Left lung (tissue), 10 donors: ENCODE measurements around the gene ATP6V1F. TPM values are rescaled to one million over a fixed set of nuclear protein-coding genes. Genes with fewer than 3 reads are reported as not detected.

Experiments
- ATAC-seq: fragments of 200-7000 bp; cut with Tn5 transposase; one replicate; pipeline ENCODE4 v1.9.1; 2020; ENCODE audit warnings: moderate library complexity
- DNase-seq, 4 donors: peaks; one replicate each; pipeline ENCODE4 v3.0.0-alpha.2; 2013 to 2020
- H3K27ac ChIP-seq, 2 donors: fragments of 200-600 bp; sonication (generic) in 1 of 2; one replicate each; pipeline versions ENCODE4 v1.5.0 to v1.8.0; 2020 to 2021
- H3K27me3 ChIP-seq, 2 donors: fragments of 200-600 bp; sonication (generic) in 1 of 2; one replicate each; pipeline versions ENCODE4 v1.5.0 to v1.8.0; 2020 to 2021
- H3K36me3 ChIP-seq, 2 donors: fragments of 200-600 bp; sonication (generic) in 1 of 2; one replicate each; pipeline versions ENCODE4 v1.5.0 to v1.8.0; 2020 to 2021
- H3K4me1 ChIP-seq, 2 donors: fragments of 200-600 bp; one replicate each; pipeline ENCODE4 v1.8.0; 2021
- H3K4me3 ChIP-seq, 2 donors: fragments of 200-600 bp; sonication (generic) in 1 of 2; one replicate each; pipeline versions ENCODE4 v1.5.0 to v1.8.0; 2020 to 2021; ENCODE audit warnings: mild to moderate bottlenecking in 1 of 2
- H3K9me3 ChIP-seq, 2 donors: fragments of 200-600 bp; sonication (generic) in 1 of 2; one replicate each; pipeline versions ENCODE4 v1.5.0 to v1.8.0; 2020 to 2021
- intact Hi-C, 2 donors: fragments of 100-400 bp; cut with DNase I; formaldehyde crosslinking; loops; one replicate each; pipeline versions ENCODE4 v1.11.2 to v1.14.2; 2022
- polyA plus RNA-seq, 6 donors: library from polyadenylated mRNA; unstranded; fragments of 120-200 nt; gene quantifications; one replicate each; pipeline ENCODE4 v1.2.1, GENCODE V29; 2013; ENCODE audit not compliant: insufficient read length in 6 of 6
- total RNA-seq, 2 donors: library from RNA; stranded (reverse); fragmentation: NEBNext Ultra II Directional; extraction: Animal tissue kit (Norgen Biotek cat#: 25700); gene quantifications; one replicate each; pipeline ENCODE4 v1.2.1, GENCODE V29; 2021
- TF ChIP-seq, protein P1 (sequence below), 2 donors: fragments of 200-600 bp; sonication (generic) in 1 of 2; IDR thresholded peaks; one replicate each; pipeline versions ENCODE4 v1.5.0 to v1.8.0; 2021; ENCODE audit warnings: antibody characterized with exemption in 2 of 2
- donor health status: DM: no; HTN: yes; CAD: no.
- donor health status: DM: no; HTN: no; CAD: no.

The ATP6V1F gene
- total and polyA plus RNA-seq, 8 donors = 106 to 200 (median 111) TPM

DNA sequence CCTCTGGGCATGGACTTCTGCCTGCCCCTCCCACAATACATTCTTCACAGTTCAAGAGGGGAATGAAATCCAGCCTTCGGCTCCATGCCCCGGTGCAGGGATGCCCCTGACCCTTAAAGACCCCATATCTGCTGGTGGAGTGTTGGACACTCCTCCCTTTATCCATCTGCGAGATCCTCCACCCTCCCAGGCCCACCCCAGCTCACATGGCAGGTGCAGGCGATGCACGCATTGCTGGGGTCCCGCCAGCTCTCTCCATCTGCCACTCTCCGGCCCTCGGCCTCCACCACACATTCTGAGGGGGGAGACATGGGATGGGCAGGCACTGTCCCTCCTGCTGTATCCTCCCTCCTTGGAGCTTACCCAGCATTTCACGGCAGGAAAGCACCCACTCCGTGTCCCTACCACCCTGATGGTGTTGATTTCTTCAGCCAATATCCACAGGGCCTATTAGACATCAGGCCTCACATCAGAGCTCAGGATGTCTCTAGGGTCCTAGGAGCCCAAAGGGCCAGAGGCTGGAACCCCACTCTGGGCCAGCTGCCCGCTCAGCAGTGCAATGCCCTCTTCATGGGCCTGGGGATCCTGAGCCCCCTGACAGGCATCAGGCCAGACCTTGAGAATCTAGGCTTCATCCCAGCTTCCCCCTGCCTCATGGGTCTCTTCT, 18.3 kb downstream of the ATP6V1F start:
- TF ChIP-seq, protein P1, sequence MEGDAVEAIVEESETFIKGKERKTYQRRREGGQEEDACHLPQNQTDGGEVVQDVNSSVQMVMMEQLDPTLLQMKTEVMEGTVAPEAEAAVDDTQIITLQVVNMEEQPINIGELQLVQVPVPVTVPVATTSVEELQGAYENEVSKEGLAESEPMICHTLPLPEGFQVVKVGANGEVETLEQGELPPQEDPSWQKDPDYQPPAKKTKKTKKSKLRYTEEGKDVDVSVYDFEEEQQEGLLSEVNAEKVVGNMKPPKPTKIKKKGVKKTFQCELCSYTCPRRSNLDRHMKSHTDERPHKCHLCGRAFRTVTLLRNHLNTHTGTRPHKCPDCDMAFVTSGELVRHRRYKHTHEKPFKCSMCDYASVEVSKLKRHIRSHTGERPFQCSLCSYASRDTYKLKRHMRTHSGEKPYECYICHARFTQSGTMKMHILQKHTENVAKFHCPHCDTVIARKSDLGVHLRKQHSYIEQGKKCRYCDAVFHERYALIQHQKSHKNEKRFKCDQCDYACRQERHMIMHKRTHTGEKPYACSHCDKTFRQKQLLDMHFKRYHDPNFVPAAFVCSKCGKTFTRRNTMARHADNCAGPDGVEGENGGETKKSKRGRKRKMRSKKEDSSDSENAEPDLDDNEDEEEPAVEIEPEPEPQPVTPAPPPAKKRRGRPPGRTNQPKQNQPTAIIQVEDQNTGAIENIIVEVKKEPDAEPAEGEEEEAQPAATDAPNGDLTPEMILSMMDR (IDR thresholded peaks at IDR 0.05) = no peak
- DNase-seq = no peak
- Histone ChIP-seq H3K4me3 (no peak overlapping the region), H3K4me1 (no peaks in the 10 kb centered on the region), H3K27ac (no peak overlapping the region), H3K9me3 (no peaks in the 10 kb centered on the region), H3K36me3 (no peaks in the 10 kb centered on the region), H3K27me3 (peaks cover 0 to 13% of the 10 kb centered on the region in 2 donors)
- no peak for ATAC-seq
- intact Hi-C loops = no loop called here

DNA sequence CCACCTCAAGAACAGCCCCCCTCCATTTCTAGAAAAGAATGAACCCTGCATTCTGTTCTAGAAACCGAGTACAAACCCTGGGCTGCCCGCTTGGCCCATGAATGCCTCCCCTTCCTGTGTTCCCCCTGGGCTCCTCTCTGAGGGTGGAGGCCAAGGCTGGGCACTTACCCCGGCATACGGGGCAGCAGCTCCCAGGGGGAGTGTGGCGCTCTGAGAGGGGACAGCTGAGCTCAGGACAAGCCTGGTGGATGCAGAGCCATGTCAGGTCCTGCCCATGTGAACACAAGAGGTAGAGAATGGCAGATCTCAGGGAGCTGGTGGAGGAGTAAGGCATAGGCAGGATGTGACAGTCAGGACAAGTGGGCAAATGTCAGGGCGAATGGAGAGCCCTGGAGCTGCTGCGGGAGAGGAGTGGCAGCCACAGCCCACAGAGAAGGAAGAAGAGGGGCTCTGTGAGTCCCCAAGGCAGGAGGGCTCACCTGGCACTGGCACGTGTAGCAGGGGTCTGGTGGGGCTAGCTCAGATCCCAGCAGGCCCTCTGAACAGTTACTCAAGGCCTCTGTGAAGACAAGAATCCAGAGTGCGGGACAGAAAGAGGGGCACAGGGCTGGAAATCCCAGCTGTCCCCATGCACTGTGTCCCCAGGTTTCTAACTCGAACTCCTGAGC, 18.9 kb downstream of the ATP6V1F start:
- TF ChIP-seq, protein P1 (IDR thresholded peaks at IDR 0.05) = no peak
- Histone ChIP-seq H3K9me3 (no peaks in the 10 kb centered on the region), H3K36me3 (no peaks in the 10 kb centered on the region), H3K27ac (no peak overlapping the region), H3K4me3 (no peak overlapping the region), H3K27me3 (peaks cover 0 to 20% of the 10 kb centered on the region in 2 donors), H3K4me1 (no peaks in the 10 kb centered on the region)
- intact Hi-C loops = no loop called here
- DNase-seq = no peak
- no peak for ATAC-seq

DNA sequence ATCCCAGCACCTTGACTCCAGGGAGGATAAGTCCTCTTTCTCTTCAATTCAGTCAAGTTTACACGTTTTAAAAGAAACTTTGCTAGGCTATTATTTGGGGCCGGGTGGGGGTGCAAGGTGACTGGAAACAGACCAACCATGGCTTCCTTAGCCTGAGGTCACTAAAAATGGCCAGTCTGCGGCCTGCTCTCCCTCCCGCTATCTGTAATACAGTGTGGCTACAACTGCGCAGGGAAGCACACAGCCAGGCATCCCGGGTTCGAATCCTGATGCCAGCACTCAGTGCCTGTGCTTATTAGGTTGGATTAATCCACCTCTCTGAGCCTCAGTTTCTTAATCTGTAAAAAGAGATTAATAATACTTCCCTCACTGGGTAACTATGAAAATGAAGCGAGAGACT, 19.5 kb downstream of the ATP6V1F start:
- H3K27ac ChIP-seq = no peak overlapping the region
- ATAC-seq = no peak
- peaks cover 0 to 25% of the 10 kb centered on the region in 2 donors for H3K27me3 ChIP-seq
- no peak for DNase-seq
- H3K9me3 ChIP-seq = no peaks in the 10 kb centered on the region
- H3K4me1 ChIP-seq = no peaks in the 10 kb centered on the region
- H3K36me3 ChIP-seq = no peaks in the 10 kb centered on the region
- intact Hi-C loops = no loop called here
- TF ChIP-seq, protein P1 (IDR thresholded peaks at IDR 0.05) = no peak
- H3K4me3 ChIP-seq = no peak overlapping the region

DNA sequence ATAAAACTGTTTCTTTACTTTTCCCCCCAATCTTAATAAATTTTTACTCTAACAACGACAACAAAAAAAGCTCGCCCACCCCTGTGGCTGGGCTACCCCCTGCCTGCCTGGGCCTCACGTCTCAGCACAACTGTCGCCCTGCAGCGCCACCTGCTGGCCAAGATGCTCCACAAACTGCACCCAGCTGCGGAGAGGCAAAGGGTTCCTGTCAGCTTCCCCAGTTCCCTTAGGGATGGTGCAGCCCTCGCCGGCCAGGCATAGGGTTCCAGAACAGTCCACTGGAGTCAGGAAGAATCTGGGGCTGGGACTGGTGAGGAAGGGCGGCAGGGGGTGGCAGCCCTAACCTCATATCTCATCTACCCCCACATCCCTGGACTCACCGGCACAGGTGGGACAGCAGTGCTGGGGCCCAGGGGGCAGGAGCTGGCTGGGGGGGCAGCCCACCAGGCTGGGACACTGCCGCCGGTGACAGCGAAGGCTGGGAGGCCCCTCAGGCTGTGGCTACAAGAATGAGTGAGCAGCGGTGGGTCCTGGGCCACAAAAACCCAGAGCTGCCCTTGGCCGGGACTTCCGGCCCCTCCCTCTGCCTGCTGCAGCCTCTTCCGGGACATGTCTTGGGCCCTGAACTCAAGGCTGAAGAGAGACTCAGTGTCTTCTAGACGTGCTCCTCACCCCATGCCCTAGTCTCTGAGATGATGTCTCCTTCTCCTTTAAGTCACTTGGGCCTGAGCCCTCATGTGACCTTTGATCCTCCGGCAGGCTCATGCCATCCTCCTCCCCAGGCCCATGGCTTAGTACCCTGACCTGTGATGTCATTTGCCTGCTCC, 21.2 kb downstream of the ATP6V1F start:
- no peaks in the 10 kb centered on the region for H3K9me3 ChIP-seq
- no peaks in the 10 kb centered on the region for H3K36me3 ChIP-seq
- DNase-seq (peak; percentile 49 to 96 (median 82)), ATAC-seq (peak; percentile 77)
- TF ChIP-seq, protein P1 (IDR thresholded peaks at IDR 0.05) = peak; percentile 95 to 97
- H3K27ac ChIP-seq = no peak overlapping the region
- H3K4me3 ChIP-seq = no peak overlapping the region
- intact Hi-C loops = no loop called here
- H3K4me1 ChIP-seq = no peaks in the 10 kb centered on the region
- peaks cover 0 to 29% of the 10 kb centered on the region in 2 donors for H3K27me3 ChIP-seq
